GM12878 (cell line): Measurements from ENCODE around the gene CLEC7A. TPM values are rescaled to one million over a fixed set of nuclear protein-coding genes. Genes with fewer than 3 reads are reported as not detected.

ENCODE experiments used
- ATAC-seq: fragments of 200-7000 bp; cut with Tn5 transposase; 3 replicates; pipeline ENCODE4 v1.9.1; 2020; ENCODE audit warnings: mild to moderate bottlenecking, moderate library complexity
- BruUV-seq: library from RNA; stranded (reverse); fragments of 400-500 nt; replicated peaks from 2 replicates; lab custom pipeline; 2021; lab: Mats Ljungman, UMichigan
- CTCF ChIA-PET: fragments of 300-600 bp; sonication (Branson Sonifier 250); formaldehyde crosslinking; extraction: SDS; loops from one replicate; lab custom pipeline; 2021; ENCODE audit warnings: inconsistent platforms; lab: Yijun Ruan, JAX
- POLR2A ChIA-PET: fragments of 350-600 bp; formaldehyde crosslinking; extraction: SDS; loops from one replicate; lab custom pipeline; 2021; ENCODE audit warnings: inconsistent platforms; lab: Charles Lee
- RAD21 ChIA-PET: fragments of 300-600 bp; sonication (Branson Sonifier 250); formaldehyde crosslinking; loops from one replicate; lab custom pipeline; 2023; ENCODE audit warnings: antibody characterized with exemption; ENCODE audit not compliant: unreplicated experiment; lab: Charles Lee
- SMC1A ChIA-PET: fragments of 300-600 bp; sonication (Branson Sonifier 250); formaldehyde crosslinking; loops from one replicate; lab custom pipeline; 2023; ENCODE audit not compliant: unreplicated experiment, uncharacterized antibody; lab: Charles Lee
- DNase-seq: peaks from one replicate; pipeline ENCODE4 v3.0.0-alpha.2; 2011; ENCODE audit warnings: low read depth, low spot score
- FAIRE-seq: peaks from 3 replicates; lab custom pipeline; 2011; peaks lifted over from hg19 to GRCh38; lab: Jason Lieb, UNC
- H2AFZ ChIP-seq: 2 replicates; pipeline ENCODE4 v1.6.0; 2011; ENCODE audit warnings: low read depth, low read length, control low read depth; ENCODE audit not compliant: control insufficient read depth
- H3K27ac ChIP-seq: 2 replicates; pipeline ENCODE4 v1.5.1; 2011; ENCODE audit warnings: control low read depth; ENCODE audit not compliant: control insufficient read depth, insufficient read depth
- H3K27me3 ChIP-seq, 2 experiments: replicated peaks in 1 of 2; 2 replicates each; pipeline versions ENCODE4 v1.6.0 to v1.6.1; 2011; ENCODE audit warnings: low read length in 1 of 2; ENCODE audit not compliant: control insufficient read depth in 2 of 2, insufficient read depth in 2 of 2
- H3K36me3 ChIP-seq, 2 experiments: 2 replicates each; pipeline ENCODE4 v1.5.1; 2011; ENCODE audit warnings: low read length in 1 of 2; ENCODE audit not compliant: control insufficient read depth in 2 of 2, insufficient read depth in 2 of 2
- H3K4me1 ChIP-seq: 2 replicates; pipeline ENCODE4 v1.6.1; 2011; ENCODE audit warnings: mild to moderate bottlenecking, low read length, moderate library complexity, mixed read lengths; ENCODE audit not compliant: control insufficient read depth, insufficient read depth
- H3K4me2 ChIP-seq: 2 replicates; pipeline ENCODE4 v1.6.0; 2011; ENCODE audit warnings: control low read depth; ENCODE audit not compliant: control insufficient read depth, insufficient read depth
- H3K4me3 ChIP-seq: fragments of 200-600 bp; sonication (generic); 2 replicates; pipeline ENCODE4 v1.5.1; 2016
- H3K79me2 ChIP-seq: 2 replicates; pipeline ENCODE4 v1.6.0; 2011; ENCODE audit warnings: low read length; ENCODE audit not compliant: control insufficient read depth, insufficient read depth
- H3K9ac ChIP-seq: 2 replicates; pipeline ENCODE4 v1.8.0; 2011; ENCODE audit warnings: low read length, control low read depth, mixed read lengths; ENCODE audit not compliant: control insufficient read depth, insufficient read depth
- H3K9me3 ChIP-seq: replicated peaks from 3 replicates; pipeline ENCODE4 v1.5.1; 2011; ENCODE audit warnings: mild to moderate bottlenecking, low read length; ENCODE audit not compliant: control insufficient read depth, insufficient read depth
- H4K20me1 ChIP-seq: 2 replicates; pipeline ENCODE4 v1.6.0; 2011; ENCODE audit not compliant: control insufficient read depth, insufficient read depth
- CEBPZ ChIP-seq: fragments of 150-350 bp; IDR thresholded peaks from 2 replicates; pipeline ENCODE4 v1.6.1; 2016; ENCODE audit warnings: low read depth, low read length
- HDAC6 ChIP-seq: fragments of 200-600 bp; sonication (generic); IDR thresholded peaks from one replicate; pipeline ENCODE4 v1.8.0; 2017; ENCODE audit warnings: antibody characterized with exemption; ENCODE audit not compliant: unreplicated experiment
- HDGF ChIP-seq: fragments of 450-650 bp; IDR thresholded peaks from 2 replicates; pipeline ENCODE4 v1.6.1; 2016; ENCODE audit warnings: antibody characterized with exemption
- IKZF2 ChIP-seq, 2 experiments: fragments of 450-650 bp; IDR thresholded peaks; 2 replicates each; pipeline ENCODE4 v1.6.1; 2017; ENCODE audit warnings: mild to moderate bottlenecking in 2 of 2, moderate library complexity in 2 of 2
- KAT2A ChIP-seq: conservative IDR thresholded peaks from 2 replicates; pipeline ENCODE4 v1.6.1; 2011; ENCODE audit warnings: low read depth, low read length; ENCODE audit not compliant: control insufficient read depth
- NFYB ChIP-seq: IDR thresholded peaks from 2 replicates; pipeline ENCODE4 v1.6.1; 2011; ENCODE audit warnings: low read depth, mild to moderate bottlenecking, low read length, improper control_type of control experiment, moderate library complexity; ENCODE audit not compliant: insufficient read depth
- NKRF ChIP-seq: fragments of 450-650 bp; conservative IDR thresholded peaks from 2 replicates; pipeline ENCODE4 v1.6.1; 2017; ENCODE audit warnings: mild to moderate bottlenecking, moderate library complexity
- PKNOX1 ChIP-seq: fragments of 450-650 bp; IDR thresholded peaks from 2 replicates; pipeline ENCODE4 v1.6.1; 2016; ENCODE audit warnings: mild to moderate bottlenecking
- POLR2AphosphoS5 ChIP-seq: IDR thresholded peaks from 2 replicates; pipeline ENCODE4 v1.6.1; 2011; ENCODE audit warnings: mild to moderate bottlenecking, low read length, inconsistent platforms
- RELA ChIP-seq: fragments of 450-650 bp; IDR thresholded peaks from 2 replicates; pipeline ENCODE4 v1.8.0; 2014; ENCODE audit warnings: borderline replicate concordance; ENCODE audit not compliant: partially characterized antibody
- STAT1 ChIP-seq: fragments of 450-650 bp; conservative IDR thresholded peaks from 2 replicates; pipeline ENCODE4 v1.6.1; 2014; ENCODE audit warnings: antibody characterized with exemption, mild to moderate bottlenecking
- TAF1 ChIP-seq: IDR thresholded peaks from 2 replicates; pipeline ENCODE4 v1.6.1; 2011; ENCODE audit warnings: mild to moderate bottlenecking, low read depth, low read length, borderline replicate concordance
- TCF7 ChIP-seq: IDR thresholded peaks from 2 replicates; pipeline ENCODE4 v1.6.1; 2014; ENCODE audit warnings: antibody characterized with exemption, borderline replicate concordance
- ZNF207 ChIP-seq: fragments of 450-650 bp; IDR thresholded peaks from 2 replicates; pipeline ENCODE4 v1.6.1; 2014; ENCODE audit warnings: antibody characterized with exemption, mild to moderate bottlenecking, borderline replicate concordance
- ZNF217 ChIP-seq: fragments of 450-650 bp; IDR thresholded peaks from 2 replicates; pipeline ENCODE4 v1.6.1; 2017; ENCODE audit warnings: antibody characterized with exemption, mild to moderate bottlenecking
- WGBS: methylation state at CpG from one replicate; pipeline ENCODE4 v1.1.6; 2016; ENCODE audit warnings: low lambda C conversion rate; ENCODE audit not compliant: insufficient replicate concordance, insufficient coverage; ENCODE audit errors: missing lambda C conversion rate; 5-methylcytosine and 5-hydroxymethylcytosine counted together
- in situ Hi-C: fragments of 300-500 bp; cut with MboI; formaldehyde crosslinking; loops from 9 replicates; pipeline ENCODE4 v1.14.3; 2018; ENCODE audit warnings: mixed read lengths
- intact Hi-C: fragments of 100-400 bp; cut with micrococcal nuclease; formaldehyde crosslinking; loops from one replicate; pipeline ENCODE4 v1.14.2; 2022; ENCODE audit not compliant: unreplicated experiment
- polyA plus RNA-seq, 11 experiments: library from polyadenylated mRNA; depleted of rRNA in 4 of 11; unstranded in 6 of 11; stranded (reverse) in 5 of 11; fragments of >200 nt; fragmentation: Nextera tagmentation in 4 of 11; fragmentation: Illumina TruSeq in 1 of 11; extraction: Ambion mirVana in 4 of 11; extraction: Trizol in 1 of 11; gene quantifications; 1 replicate in 1 of 11; 2 replicates in 10 of 11; pipeline versions ENCODE4 v1.2.1 to v1.2.3, GENCODE V29; 2011 to 2016; ENCODE audit warnings: inconsistent platforms in 2 of 11, missing spikeins in 2 of 11, low read depth in 1 of 11
- total RNA-seq, 4 experiments: library from RNA; depleted of rRNA in 3 of 4; stranded (reverse); fragments of >200 nt in 3 of 4; fragmentation: Illumina TruSeq in 1 of 4; extraction: Trizol in 1 of 4; gene quantifications; 2 replicates each; pipeline versions ENCODE4 v1.2.1 to v1.2.3, GENCODE V29; 2013 to 2021
- TF ChIP-seq, protein P1 (sequence below): fragments of 450-650 bp; IDR thresholded peaks from 2 replicates; pipeline ENCODE4 v1.6.1; 2018; ENCODE audit warnings: mild to moderate bottlenecking, low read depth, moderate library complexity; ENCODE audit not compliant: partially characterized antibody

Gene CLEC7A
- total and polyA plus RNA-seq, 10 of the 15 experiments (the other 5 are each of a cell fraction or from before 2014, with no cell fraction given), result not detected

- ChIA-PET CTCF (interaction anchor here (2.6 kb wide), 1 partner anchor 32 kb away, joined by 7 read pairs; no protein-coding TSS in a partner anchor), POLR2A (no interaction called here), SMC1A (interaction anchor here (0.6 to 1.3 kb wide), 2 partner anchors 19 to 84 kb away, joined by 3 read pairs; no protein-coding TSS in a partner anchor), RAD21 (no interaction called here)
- no peak for DNase-seq
- WGBS, result 74% methylated on average over 2 of the region's 2 CpGs
- no TSS peak for BruUV-seq
- no peaks in the 10 kb centered on the region for H3K36me3 ChIP-seq
- no peak overlapping the region for H3K4me2 ChIP-seq
- no peaks in the 10 kb centered on the region for H4K20me1 ChIP-seq
- intact Hi-C loops (no loop called here), in situ Hi-C loops (no loop called here)
- H3K4me3 ChIP-seq, result no peak overlapping the region
- no peak overlapping the region for H2AFZ ChIP-seq
- no peak overlapping the region for H3K9ac ChIP-seq
- H3K9me3 ChIP-seq, result no peaks in the 10 kb centered on the region
- peaks cover 11% of the 10 kb centered on the region; the same call in 1 of the 2 replicates for H3K4me1 ChIP-seq
- FAIRE-seq, result no peak
- H3K79me2 ChIP-seq, result no peaks in the 10 kb centered on the region
- no peak for ATAC-seq
- H3K27ac ChIP-seq, result no peak overlapping the region
- peaks cover 0 to 5% of the 10 kb centered on the region in 2 experiments; a peak in 2 of 4 replicates for H3K27me3 ChIP-seq
- TF ChIP-seq POLR2AphosphoS5 (no peak), KAT2A (no peak), PKNOX1 (no peak; the same call in 1 of the 2 replicates), CEBPZ (no peak), ZNF207 (no peak), RELA (no peak), STAT1 (no peak), HDAC6 (no peak), NFYB (no peak), IKZF2 (IDR thresholded peaks at IDR 0.05) (no peak), TAF1 (no peak), ZNF217 (no peak), TCF7 (no peak), NKRF (no peak), HDGF (no peak)
- TF ChIP-seq, protein P1, sequence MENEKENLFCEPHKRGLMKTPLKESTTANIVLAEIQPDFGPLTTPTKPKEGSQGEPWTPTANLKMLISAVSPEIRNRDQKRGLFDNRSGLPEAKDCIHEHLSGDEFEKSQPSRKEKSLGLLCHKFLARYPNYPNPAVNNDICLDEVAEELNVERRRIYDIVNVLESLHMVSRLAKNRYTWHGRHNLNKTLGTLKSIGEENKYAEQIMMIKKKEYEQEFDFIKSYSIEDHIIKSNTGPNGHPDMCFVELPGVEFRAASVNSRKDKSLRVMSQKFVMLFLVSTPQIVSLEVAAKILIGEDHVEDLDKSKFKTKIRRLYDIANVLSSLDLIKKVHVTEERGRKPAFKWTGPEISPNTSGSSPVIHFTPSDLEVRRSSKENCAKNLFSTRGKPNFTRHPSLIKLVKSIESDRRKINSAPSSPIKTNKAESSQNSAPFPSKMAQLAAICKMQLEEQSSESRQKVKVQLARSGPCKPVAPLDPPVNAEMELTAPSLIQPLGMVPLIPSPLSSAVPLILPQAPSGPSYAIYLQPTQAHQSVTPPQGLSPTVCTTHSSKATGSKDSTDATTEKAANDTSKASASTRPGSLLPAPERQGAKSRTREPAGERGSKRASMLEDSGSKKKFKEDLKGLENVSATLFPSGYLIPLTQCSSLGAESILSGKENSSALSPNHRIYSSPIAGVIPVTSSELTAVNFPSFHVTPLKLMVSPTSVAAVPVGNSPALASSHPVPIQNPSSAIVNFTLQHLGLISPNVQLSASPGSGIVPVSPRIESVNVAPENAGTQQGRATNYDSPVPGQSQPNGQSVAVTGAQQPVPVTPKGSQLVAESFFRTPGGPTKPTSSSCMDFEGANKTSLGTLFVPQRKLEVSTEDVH, result no peak
These were observed 28.4 kb upstream of the CLEC7A start for GRCh38 chr12:10158406-10158805.
